Measurements from ENCODE around the gene C1orf21. TPM values are rescaled to one million over a fixed set of nuclear protein-coding genes. Genes with fewer than 3 reads are reported as not detected.

Gene C1orf21
- total and polyA plus RNA-seq, 12 donors = 20.6 to 76.7 (median 67.5) TPM

DNA sequence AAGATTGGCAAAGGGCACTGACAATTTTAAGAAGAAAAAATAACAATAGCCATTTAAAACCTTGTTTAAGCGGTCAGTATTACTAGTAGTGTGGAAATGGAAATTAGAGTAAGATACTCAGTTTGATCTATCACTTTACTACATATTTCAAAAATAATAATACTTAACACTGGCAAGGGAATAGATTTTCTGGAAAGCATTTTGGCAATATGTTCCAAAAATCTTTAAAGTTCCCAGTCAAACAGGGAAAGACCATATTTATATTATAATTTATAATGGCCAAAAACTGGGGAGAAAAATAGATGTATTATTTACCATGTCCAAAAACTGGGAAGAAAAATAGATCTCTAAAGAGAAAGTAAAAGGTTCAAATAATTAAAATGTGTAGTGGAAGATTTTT, 28.6 kb upstream of the C1orf21 start:
- Histone ChIP-seq H3K4me1 (peaks cover 0 to 8% (median 0%) of the 10 kb centered on the region in 9 donors), H3K27me3 (no peaks in the 10 kb centered on the region), H3K9me3 (no peaks in the 10 kb centered on the region), H3K4me3 (no peak overlapping the region), H3K36me3 (no peaks in the 10 kb centered on the region), H3K27ac (no peak overlapping the region)
- DNase-seq (no peak), ATAC-seq (no peak)
- WGBS, 2 donors = 86 to 100% methylated on average over 1 of the region's 1 CpG
- TF ChIP-seq, protein P1, sequence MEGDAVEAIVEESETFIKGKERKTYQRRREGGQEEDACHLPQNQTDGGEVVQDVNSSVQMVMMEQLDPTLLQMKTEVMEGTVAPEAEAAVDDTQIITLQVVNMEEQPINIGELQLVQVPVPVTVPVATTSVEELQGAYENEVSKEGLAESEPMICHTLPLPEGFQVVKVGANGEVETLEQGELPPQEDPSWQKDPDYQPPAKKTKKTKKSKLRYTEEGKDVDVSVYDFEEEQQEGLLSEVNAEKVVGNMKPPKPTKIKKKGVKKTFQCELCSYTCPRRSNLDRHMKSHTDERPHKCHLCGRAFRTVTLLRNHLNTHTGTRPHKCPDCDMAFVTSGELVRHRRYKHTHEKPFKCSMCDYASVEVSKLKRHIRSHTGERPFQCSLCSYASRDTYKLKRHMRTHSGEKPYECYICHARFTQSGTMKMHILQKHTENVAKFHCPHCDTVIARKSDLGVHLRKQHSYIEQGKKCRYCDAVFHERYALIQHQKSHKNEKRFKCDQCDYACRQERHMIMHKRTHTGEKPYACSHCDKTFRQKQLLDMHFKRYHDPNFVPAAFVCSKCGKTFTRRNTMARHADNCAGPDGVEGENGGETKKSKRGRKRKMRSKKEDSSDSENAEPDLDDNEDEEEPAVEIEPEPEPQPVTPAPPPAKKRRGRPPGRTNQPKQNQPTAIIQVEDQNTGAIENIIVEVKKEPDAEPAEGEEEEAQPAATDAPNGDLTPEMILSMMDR (IDR thresholded peaks at IDR 0.05) = no peak
- intact Hi-C loops (cut with DNase I) = no loop called here

DNA sequence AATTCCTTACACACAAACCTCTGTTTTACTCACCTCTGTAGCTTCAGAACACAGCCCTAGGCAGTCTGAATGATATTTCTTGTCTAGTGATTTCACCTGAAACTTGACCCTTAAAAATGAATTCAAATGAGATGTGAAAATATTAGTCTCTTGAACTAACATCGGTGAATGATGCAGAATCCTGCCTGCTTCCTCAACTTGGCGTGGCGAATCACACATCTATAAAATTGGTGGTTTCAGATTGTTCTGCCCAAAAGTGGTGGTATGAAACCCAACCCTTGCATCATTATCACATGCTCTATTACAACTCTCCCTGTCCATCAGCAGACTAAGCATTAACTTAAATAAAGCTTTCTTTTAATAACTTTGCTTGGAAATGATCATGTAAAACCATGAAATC, 26.9 kb upstream of the C1orf21 start:
- TF ChIP-seq, protein P1 (IDR thresholded peaks at IDR 0.05) = no peak
- Histone ChIP-seq H3K27ac (no peak overlapping the region), H3K27me3 (no peaks in the 10 kb centered on the region), H3K36me3 (no peaks in the 10 kb centered on the region), H3K4me1 (peaks cover 0 to 8% (median 0%) of the 10 kb centered on the region in 9 donors), H3K4me3 (no peak overlapping the region), H3K9me3 (no peaks in the 10 kb centered on the region)
- 91 to 93% methylated on average over 3 of the region's 3 CpGs for WGBS, 2 donors
- DNase-seq (no peak), ATAC-seq (no peak)
- intact Hi-C loops (cut with DNase I) = loop anchor here in 1 of 10 donors (10.0 kb wide), 1 partner anchor 285 kb away; no protein-coding TSS in a partner anchor

GRCh38 chr1:184362876-184363275, 24.0 kb upstream of the C1orf21 start:
- Histone ChIP-seq H3K27me3 (no peaks in the 10 kb centered on the region), H3K27ac (no peak overlapping the region), H3K4me1 (peaks cover 0 to 8% (median 0%) of the 10 kb centered on the region in 9 donors), H3K9me3 (no peaks in the 10 kb centered on the region), H3K4me3 (no peak overlapping the region), H3K36me3 (no peaks in the 10 kb centered on the region)
- TF ChIP-seq, protein P1 (IDR thresholded peaks at IDR 0.05) = no peak
- intact Hi-C loops (cut with DNase I) = loop anchor here in 1 of 10 donors (10.0 kb wide), 1 partner anchor 288 kb away; no protein-coding TSS in a partner anchor
- DNase-seq = no peak
- ATAC-seq = peak in 1 of 8 donors; percentile 35
- WGBS, 2 donors = 94 to 95% methylated on average over 1 of the region's 1 CpG

DNA sequence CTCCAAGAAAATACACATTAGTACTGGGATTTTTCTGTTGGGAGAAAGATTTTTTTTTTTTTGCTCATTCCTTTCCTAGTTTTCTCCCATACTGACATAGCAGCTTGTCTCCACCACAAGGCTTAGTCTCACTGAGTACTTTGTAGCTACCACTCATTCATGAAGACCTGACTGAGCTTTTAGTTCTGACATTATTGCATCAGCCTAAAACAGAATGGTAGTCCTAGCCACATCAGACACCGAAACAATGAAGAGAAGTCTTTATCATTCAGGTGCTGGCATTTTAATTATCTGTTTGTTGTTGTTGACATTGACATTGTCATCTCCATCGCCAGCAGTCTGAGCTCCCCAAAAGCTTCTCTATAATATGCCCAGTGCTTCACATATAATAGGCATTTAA, 21.1 kb upstream of the C1orf21 start:
- intact Hi-C loops (cut with DNase I) = loop anchor here in 1 of 10 donors (10.0 kb wide), 1 partner anchor 291 kb away; no protein-coding TSS in a partner anchor
- H3K27ac ChIP-seq = no peak overlapping the region

More for the DNA sequence above, 21.1 kb upstream of the C1orf21 start:
- peaks cover 0 to 12% (median 0%) of the 10 kb centered on the region in 9 donors for H3K4me1 ChIP-seq
- H3K9me3 ChIP-seq = no peaks in the 10 kb centered on the region
- no peak for DNase-seq
- no peaks in the 10 kb centered on the region for H3K36me3 ChIP-seq
- TF ChIP-seq, protein P1 (IDR thresholded peaks at IDR 0.05) = no peak
- no peaks in the 10 kb centered on the region for H3K27me3 ChIP-seq
- ATAC-seq = no peak
- no peak overlapping the region for H3K4me3 ChIP-seq
- 96 to 99% methylated on average over 2 of the region's 2 CpGs for WGBS, 2 donors

Measured in heart right ventricle (tissue), 16 donors.